T-helper 2 cell treated with Interferon-gamma antibody and Interleukin-4, amounts not matched to agents 5 μg/mL and 100 μg/mL, for 36 hours (primary cell): ENCODE data around the gene RELL1.

Experiments used
- DNase-seq: peaks from one replicate; pipeline ENCODE4 v3.0.0; 2021; ENCODE audit warnings: low spot score
- H3K27ac Mint-ChIP-seq: one replicate; pipeline ENCODE4 v1.8.0; 2021; ENCODE audit warnings: mild to moderate bottlenecking, mixed read lengths
- H3K27me3 Mint-ChIP-seq: one replicate; pipeline ENCODE4 v1.8.0; 2021; ENCODE audit warnings: low read depth, mixed read lengths
- H3K36me3 Mint-ChIP-seq: one replicate; pipeline ENCODE4 v1.8.0; 2021; ENCODE audit warnings: low read depth, mixed read lengths
- H3K4me1 Mint-ChIP-seq: one replicate; pipeline ENCODE4 v1.8.0; 2021; ENCODE audit warnings: low read depth, mixed read lengths
- H3K4me3 Mint-ChIP-seq: one replicate; pipeline ENCODE4 v1.8.0; 2022; ENCODE audit warnings: mild to moderate bottlenecking, moderate library complexity, mixed read lengths
- H3K9me3 Mint-ChIP-seq: one replicate; pipeline ENCODE4 v1.8.0; 2021; ENCODE audit warnings: mixed read lengths

Gene RELL1

GRCh38 chr4:37568489-37568888 is 117.7 kb downstream of the RELL1 start:
- Mint-ChIP-seq H3K27me3 (no peaks in the 10 kb centered on the region), H3K4me1 (no peaks in the 10 kb centered on the region), H3K36me3 (no peaks in the 10 kb centered on the region), H3K9me3 (no peaks in the 10 kb centered on the region), H3K4me3 (no peak overlapping the region), H3K27ac (no peak overlapping the region)
- DNase-seq: no peak

DNA sequence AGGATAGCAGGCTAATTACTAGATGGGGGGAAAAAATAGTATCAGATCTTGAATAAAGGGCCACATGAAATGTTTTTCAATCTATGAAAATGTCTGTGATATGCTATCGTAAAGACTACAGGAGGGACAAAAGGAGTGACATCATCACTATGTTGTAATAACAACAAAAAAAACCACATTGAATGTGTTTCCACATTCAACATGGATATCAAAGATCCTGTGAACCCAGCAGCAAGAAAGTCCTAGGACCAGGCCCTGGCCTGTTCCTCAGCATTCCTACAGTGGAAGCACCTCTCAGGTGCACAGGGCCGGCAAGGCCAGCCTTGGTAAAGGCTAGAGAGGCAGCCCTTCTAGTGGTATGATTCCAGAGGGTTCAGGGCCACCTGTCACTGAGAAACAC is 118.3 kb downstream of the RELL1 start:
- DNase-seq: no peak
- no peaks in the 10 kb centered on the region for H3K36me3 Mint-ChIP-seq
- H3K27ac Mint-ChIP-seq: no peak overlapping the region
- H3K9me3 Mint-ChIP-seq: no peaks in the 10 kb centered on the region
- H3K4me1 Mint-ChIP-seq: no peaks in the 10 kb centered on the region
- no peak overlapping the region for H3K4me3 Mint-ChIP-seq
- H3K27me3 Mint-ChIP-seq: no peaks in the 10 kb centered on the region

DNA sequence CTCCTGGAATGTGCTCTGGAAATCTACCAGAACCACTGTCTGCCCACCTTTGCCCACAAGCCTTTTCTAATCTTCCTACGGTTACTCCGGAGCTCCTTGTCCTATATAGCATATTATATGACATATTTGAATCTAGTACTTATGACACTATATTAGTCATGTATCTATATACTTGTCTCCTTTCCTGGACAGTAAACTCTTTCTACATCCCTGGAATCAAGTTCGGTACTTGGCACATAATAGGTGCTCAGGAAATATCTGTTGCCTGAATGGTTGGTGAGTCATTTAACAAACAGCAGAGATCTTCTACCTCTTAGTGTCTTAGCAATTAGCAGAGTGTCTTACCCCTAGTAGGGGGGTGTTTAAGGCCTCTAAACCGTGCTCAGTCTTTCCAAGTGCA is 123.6 kb downstream of the RELL1 start:
- H3K4me1 Mint-ChIP-seq: no peaks in the 10 kb centered on the region

GRCh38 chr4:37561803-37562207 is 124.4 kb downstream of the RELL1 start:
- no peaks in the 10 kb centered on the region for H3K4me1 Mint-ChIP-seq
- H3K4me3 Mint-ChIP-seq: no peak overlapping the region
- no peaks in the 10 kb centered on the region for H3K27me3 Mint-ChIP-seq
- no peak for DNase-seq
- no peaks in the 10 kb centered on the region for H3K9me3 Mint-ChIP-seq
- H3K27ac Mint-ChIP-seq: no peak overlapping the region
- H3K36me3 Mint-ChIP-seq: no peaks in the 10 kb centered on the region

More for the DNA sequence above, 123.6 kb downstream of the RELL1 start:
- no peak for DNase-seq
- Mint-ChIP-seq H3K27ac (no peak overlapping the region), H3K9me3 (no peaks in the 10 kb centered on the region), H3K4me3 (no peak overlapping the region), H3K36me3 (no peaks in the 10 kb centered on the region), H3K27me3 (no peaks in the 10 kb centered on the region)

DNA sequence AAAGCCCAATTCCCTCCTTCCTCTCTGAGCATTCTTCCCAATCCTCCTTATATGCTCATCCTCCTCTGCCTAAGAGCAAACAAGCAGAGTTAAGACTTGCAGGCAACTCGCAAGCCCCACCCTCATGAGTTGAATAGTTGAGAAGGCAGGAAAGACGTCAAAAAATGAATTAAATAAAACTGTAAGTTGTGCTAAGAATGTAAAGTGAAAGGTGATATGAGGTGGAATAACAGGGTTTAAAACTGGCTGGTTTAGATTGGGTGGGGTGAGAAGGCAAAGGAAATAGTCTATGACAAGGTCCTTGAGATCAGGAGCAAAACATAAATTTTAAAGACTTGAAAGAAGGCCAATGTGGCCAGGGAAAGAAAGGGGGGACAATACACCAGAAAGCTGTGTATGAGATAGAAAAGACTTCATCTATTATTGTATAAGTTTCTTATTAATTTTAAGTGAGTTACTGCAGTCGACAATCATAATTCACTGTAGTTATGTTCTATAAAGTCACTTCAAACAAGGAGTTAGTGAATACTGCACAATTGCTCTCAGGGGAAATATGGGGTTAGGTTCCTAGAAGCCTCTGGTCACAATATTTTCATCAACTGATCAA is 124.9 kb downstream of the RELL1 start:
- DNase-seq: no peak
- H3K4me3 Mint-ChIP-seq: no peak overlapping the region
- no peaks in the 10 kb centered on the region for H3K9me3 Mint-ChIP-seq
- no peaks in the 10 kb centered on the region for H3K27me3 Mint-ChIP-seq
- no peaks in the 10 kb centered on the region for H3K4me1 Mint-ChIP-seq
- no peak overlapping the region for H3K27ac Mint-ChIP-seq
- H3K36me3 Mint-ChIP-seq: no peaks in the 10 kb centered on the region
